H1 (cell line): Measurements from ENCODE around the gene GLRX. TPM values are rescaled to one million over a fixed set of nuclear protein-coding genes. Genes with fewer than 3 reads are reported as not detected.

ENCODE experiments used
- BCL11A ChIP-seq, 2 experiments: IDR thresholded peaks; one replicate each; pipeline ENCODE4 v1.6.1; 2011; ENCODE audit warnings: low read depth in 2 of 2, low read length in 2 of 2, mild to moderate bottlenecking in 2 of 2
- GABPA ChIP-seq: IDR thresholded peaks from 2 replicates; pipeline ENCODE4 v1.6.1; 2011; ENCODE audit warnings: mild to moderate bottlenecking, low read length, moderate library complexity, borderline replicate concordance; ENCODE audit not compliant: insufficient read depth
- KDM5A ChIP-seq: fragments of 200-600 bp; IDR thresholded peaks from 2 replicates; pipeline ENCODE4 v1.7.1; 2012; ENCODE audit warnings: mild to moderate bottlenecking, low read length, inconsistent platforms, mixed read lengths
- POU5F1 ChIP-seq: IDR thresholded peaks from 2 replicates; pipeline ENCODE4 v1.6.1; 2011; ENCODE audit warnings: low read depth, mild to moderate bottlenecking, low read length, moderate library complexity
- TAF1 ChIP-seq: IDR thresholded peaks from 2 replicates; pipeline ENCODE4 v1.6.1; 2011; ENCODE audit warnings: mild to moderate bottlenecking, low read depth, low read length
- polyA plus RNA-seq, 7 experiments: library from polyadenylated mRNA; depleted of rRNA in 3 of 7; stranded (reverse) in 5 of 7; unstranded in 2 of 7; fragments of >200 nt in 5 of 7; fragments of 200-250 nt in 2 of 7; gene quantifications; 1 replicate in 5 of 7; 2 replicates in 1 of 7; 4 replicates in 1 of 7; pipeline versions ENCODE4 v1.2.1 to v1.2.3, GENCODE V29; 2011 to 2013; ENCODE audit warnings: missing spikeins in 2 of 7, mixed read lengths in 2 of 7
- total RNA-seq: library from RNA; stranded (reverse); fragmentation: NEBNext Ultra II Directional; extraction: Animal tissue kit (Norgen Biotek cat#: 25700); gene quantifications from 2 replicates; pipeline ENCODE4 v1.2.1, GENCODE V29; 2021
- TF ChIP-seq, protein P1 (sequence below): IDR thresholded peaks from 2 replicates; pipeline ENCODE4 v1.6.1; 2011; ENCODE audit warnings: low read length, improper control_type of control experiment
- TF ChIP-seq, protein P2 (sequence below): IDR thresholded peaks from 2 replicates; pipeline ENCODE4 v1.6.1; 2012; ENCODE audit warnings: inconsistent platforms

Gene GLRX
- total and polyA plus RNA-seq, 2 of the 8 experiments (the other 6 are each of a cell fraction or from before 2014, with no cell fraction given), result 22.9 to 31.2 TPM

DNA sequence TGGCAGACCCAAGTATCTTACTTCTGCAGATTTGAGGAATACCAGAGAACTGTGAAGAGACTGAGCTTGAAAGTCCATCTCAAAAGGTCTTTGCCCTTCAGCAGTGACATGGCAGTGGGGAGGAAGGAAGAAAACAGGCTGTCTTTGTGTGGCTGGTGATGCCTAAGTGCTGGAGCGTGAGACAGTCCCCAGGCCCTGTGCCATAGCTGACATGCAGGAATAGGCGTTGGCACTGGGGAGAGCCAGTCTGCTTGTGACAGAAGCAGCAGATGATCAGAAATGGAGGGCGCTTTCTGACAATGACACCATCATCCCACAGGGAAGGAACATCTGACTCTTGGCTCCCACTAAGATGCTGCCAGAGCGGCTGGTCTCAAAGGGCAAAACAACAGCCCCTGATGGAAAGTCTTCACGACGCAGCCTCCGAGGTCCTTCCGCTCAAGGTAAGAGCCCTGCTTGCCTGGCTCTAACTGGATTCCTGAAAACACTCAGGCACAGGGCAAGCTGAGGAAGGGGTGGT is 15.5 kb upstream of the GLRX start (continued):
- TF ChIP-seq KDM5A, result no peak
- no peak for TF ChIP-seq BCL11A (IDR thresholded peaks at IDR 0.05; ENCODE audit: low read depth in 2 of 2, low read length in 2 of 2)
- TF ChIP-seq TAF1, result no peak
- TF ChIP-seq POU5F1, result no peak
- TF ChIP-seq, protein P1, sequence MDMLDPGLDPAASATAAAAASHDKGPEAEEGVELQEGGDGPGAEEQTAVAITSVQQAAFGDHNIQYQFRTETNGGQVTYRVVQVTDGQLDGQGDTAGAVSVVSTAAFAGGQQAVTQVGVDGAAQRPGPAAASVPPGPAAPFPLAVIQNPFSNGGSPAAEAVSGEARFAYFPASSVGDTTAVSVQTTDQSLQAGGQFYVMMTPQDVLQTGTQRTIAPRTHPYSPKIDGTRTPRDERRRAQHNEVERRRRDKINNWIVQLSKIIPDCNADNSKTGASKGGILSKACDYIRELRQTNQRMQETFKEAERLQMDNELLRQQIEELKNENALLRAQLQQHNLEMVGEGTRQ, result no peak
- no peak for TF ChIP-seq GABPA
- TF ChIP-seq, protein P2, sequence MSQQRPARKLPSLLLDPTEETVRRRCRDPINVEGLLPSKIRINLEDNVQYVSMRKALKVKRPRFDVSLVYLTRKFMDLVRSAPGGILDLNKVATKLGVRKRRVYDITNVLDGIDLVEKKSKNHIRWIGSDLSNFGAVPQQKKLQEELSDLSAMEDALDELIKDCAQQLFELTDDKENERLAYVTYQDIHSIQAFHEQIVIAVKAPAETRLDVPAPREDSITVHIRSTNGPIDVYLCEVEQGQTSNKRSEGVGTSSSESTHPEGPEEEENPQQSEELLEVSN, result no peak
